Measurements from ENCODE around the gene RAPGEF1. TPM values are rescaled to one million over a fixed set of nuclear protein-coding genes. Genes with fewer than 3 reads are reported as not detected.

RAPGEF1 gene
- total RNA-seq, 1 donor from 2014 or later: 146 TPM

- intact Hi-C loops (cut with DNase I): no loop called here
- DNase-seq: no peak
- no peak for TF ChIP-seq CTCF (IDR thresholded peaks at IDR 0.05)
- Histone ChIP-seq H3K27me3 (ENCODE audit: low read depth) (no peaks in the 10 kb centered on the region), H3K36me3 (peaks cover 55% of the 10 kb centered on the region), H3K4me3 (no peak overlapping the region), H3K9me3 (no peaks in the 10 kb centered on the region), H3K4me1 (peaks cover 31% of the 10 kb centered on the region), H3K27ac (no peak overlapping the region)
- ATAC-seq: no peak
Measured at GRCh38 chr9:131639769-131640437, 100.0 kb downstream of the RAPGEF1 start.

- no peak for ATAC-seq
Measured at GRCh38 chr9:131636593-131636992, 103.3 kb downstream of the RAPGEF1 start.

GRCh38 chr9:131635892-131636291, 104.0 kb downstream of the RAPGEF1 start:
- intact Hi-C loops (cut with DNase I): no loop called here
- Histone ChIP-seq H3K4me3 (no peak overlapping the region), H3K27me3 (ENCODE audit: low read depth) (no peaks in the 10 kb centered on the region), H3K27ac (peak overlapping the region; percentile 82), H3K36me3 (peaks cover 52% of the 10 kb centered on the region), H3K4me1 (peaks cover 28% of the 10 kb centered on the region), H3K9me3 (no peaks in the 10 kb centered on the region)
- peak; percentile 31 to 57 for ATAC-seq
- no peak for DNase-seq
- no peak for TF ChIP-seq CTCF (IDR thresholded peaks at IDR 0.05)

More at GRCh38 chr9:131636593-131636992, 103.3 kb downstream of the RAPGEF1 start:
- no peak for DNase-seq
- Histone ChIP-seq H3K9me3 (no peaks in the 10 kb centered on the region), H3K27ac (peak overlapping the region; percentile 82), H3K27me3 (ENCODE audit: low read depth) (no peaks in the 10 kb centered on the region), H3K4me1 (peaks cover 35% of the 10 kb centered on the region), H3K4me3 (no peak overlapping the region), H3K36me3 (peaks cover 54% of the 10 kb centered on the region)
- intact Hi-C loops (cut with DNase I): no loop called here
- no peak for TF ChIP-seq CTCF (IDR thresholded peaks at IDR 0.05)

GRCh38 chr9:131635285-131635684, 104.6 kb downstream of the RAPGEF1 start:
- Histone ChIP-seq H3K9me3 (no peaks in the 10 kb centered on the region), H3K4me1 (peaks cover 24% of the 10 kb centered on the region), H3K36me3 (peaks cover 52% of the 10 kb centered on the region), H3K4me3 (no peak overlapping the region), H3K27me3 (ENCODE audit: low read depth) (no peaks in the 10 kb centered on the region), H3K27ac (peak overlapping the region; percentile 82)
- DNase-seq (peak; percentile 92), ATAC-seq (peak; percentile 98 to 99)
- intact Hi-C loops (cut with DNase I): no loop called here
- TF ChIP-seq CTCF (IDR thresholded peaks at IDR 0.05): peak; percentile 33

- peaks cover 63% of the 10 kb centered on the region for H3K36me3 ChIP-seq
- TF ChIP-seq CTCF (IDR thresholded peaks at IDR 0.05): no peak
- ATAC-seq (no peak), DNase-seq (no peak)
- H3K9me3 ChIP-seq: no peaks in the 10 kb centered on the region
- H3K4me3 ChIP-seq: no peak overlapping the region
- intact Hi-C loops (cut with DNase I): no loop called here
- H3K27me3 ChIP-seq (ENCODE audit: low read depth): no peaks in the 10 kb centered on the region
- H3K27ac ChIP-seq: peak overlapping the region; percentile 10
- H3K4me1 ChIP-seq: peaks cover 26% of the 10 kb centered on the region
Measured at GRCh38 chr9:131633491-131634031, 106.3 kb downstream of the RAPGEF1 start.
